Measurements from ENCODE around the gene B9D2. TPM values are rescaled to one million over a fixed set of nuclear protein-coding genes. Genes with fewer than 3 reads are reported as not detected.
A peak's percentile ranks its signal among the peaks of the same experiment; 100 is the strongest.

Gene B9D2
- total RNA-seq, 1 donor from 2014 or later: 2.5 TPM

DNA sequence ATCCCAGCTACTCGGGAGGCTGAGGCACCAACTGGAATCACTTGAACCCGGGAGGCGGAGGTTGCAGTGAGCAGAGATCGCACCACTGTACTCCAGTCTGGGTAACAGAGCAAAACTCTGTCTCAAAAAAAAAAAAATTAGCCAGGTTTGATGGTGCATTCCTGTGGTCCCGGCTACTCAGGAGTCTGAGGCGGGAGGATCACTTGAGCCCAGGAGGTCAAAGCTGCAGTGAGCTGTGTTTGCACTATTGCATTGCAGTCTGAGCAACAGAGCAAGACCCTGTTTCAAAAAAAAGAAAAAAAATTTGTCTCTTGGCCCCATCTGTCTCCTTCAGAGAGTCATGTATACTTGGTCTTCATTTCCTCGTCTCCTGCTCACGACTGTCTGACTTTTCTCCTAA lies 52.3 kb downstream of the B9D2 start:
- H3K9me3 ChIP-seq (ENCODE audit: low read depth): no peaks in the 10 kb centered on the region
- no peak overlapping the region for H2AFZ ChIP-seq (replicated peaks)
- peaks cover 10% of the 10 kb centered on the region for H3K4me1 ChIP-seq
- H3K27me3 ChIP-seq: no peaks in the 10 kb centered on the region
- no peaks in the 10 kb centered on the region for H4K20me1 ChIP-seq (ENCODE audit: low read depth)
- H3K36me3 ChIP-seq: no peaks in the 10 kb centered on the region
- H3F3A ChIP-seq (ENCODE audit: low read depth): peaks cover 42% of the 10 kb centered on the region
- H3K27ac ChIP-seq: no peak overlapping the region
- peaks cover 20% of the 10 kb centered on the region for H3K36me3 Mint-ChIP-seq
- H3K9ac ChIP-seq: no peak overlapping the region
- H3K4me3 Mint-ChIP-seq: peak overlapping the region; percentile 97
- H3K9me3 Mint-ChIP-seq: no peaks in the 10 kb centered on the region
- TF ChIP-seq EZH2phosphoT487 (IDR thresholded peaks at IDR 0.05) (no peak), CTCF (IDR thresholded peaks at IDR 0.05) (no peak), EZH2 (IDR thresholded peaks at IDR 0.05) (no peak)
- no peak for DNase-seq (ENCODE audit: low spot score)
- H3K4me2 ChIP-seq: peak overlapping the region; percentile 94
- no peak overlapping the region for H3K27ac Mint-ChIP-seq
- H3K79me2 ChIP-seq (ENCODE audit: low read depth): peaks cover 27% of the 10 kb centered on the region
- H3K4me3 ChIP-seq: peak overlapping the region; percentile 94
- peaks cover 21% of the 10 kb centered on the region for H3K4me1 Mint-ChIP-seq
- H3K27me3 Mint-ChIP-seq (ENCODE audit: insufficient read depth, low read depth): peaks cover 9% of the 10 kb centered on the region

DNA sequence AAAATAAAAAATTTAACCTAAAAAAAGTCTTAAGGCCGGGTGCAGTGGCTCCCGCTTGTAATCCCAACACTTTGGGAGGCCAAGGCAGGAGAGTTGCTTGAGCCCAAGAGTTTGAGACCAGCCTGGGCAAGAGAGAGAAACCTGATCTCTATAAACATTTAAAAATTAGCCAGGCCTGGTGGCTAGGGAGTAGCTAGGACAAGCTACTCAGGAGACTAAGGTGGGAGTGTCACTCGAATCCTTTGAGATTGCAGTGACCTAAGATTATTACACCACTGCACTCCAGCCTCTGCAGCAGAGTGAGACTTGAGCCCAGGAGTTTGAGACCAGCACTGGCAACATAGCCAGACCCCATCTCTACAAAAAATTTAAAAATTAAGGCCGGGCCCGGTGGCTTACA lies 52.9 kb downstream of the B9D2 start:
- H3K4me3 ChIP-seq: peak overlapping the region; percentile 94
- H3K27ac ChIP-seq: no peak overlapping the region
- H2AFZ ChIP-seq (replicated peaks): no peak overlapping the region
- peaks cover 5% of the 10 kb centered on the region for H3K27me3 Mint-ChIP-seq (ENCODE audit: insufficient read depth, low read depth)
- H3K9me3 ChIP-seq (ENCODE audit: low read depth): no peaks in the 10 kb centered on the region
- H3K27ac Mint-ChIP-seq: no peak overlapping the region
- peaks cover 10% of the 10 kb centered on the region for H3K4me1 ChIP-seq
- DNase-seq (ENCODE audit: low spot score): no peak
- no peaks in the 10 kb centered on the region for H3K36me3 ChIP-seq
- peaks cover 47% of the 10 kb centered on the region for H3F3A ChIP-seq (ENCODE audit: low read depth)
- peak overlapping the region; percentile 97 for H3K4me3 Mint-ChIP-seq
- no peaks in the 10 kb centered on the region for H3K27me3 ChIP-seq
- H4K20me1 ChIP-seq (ENCODE audit: low read depth): no peaks in the 10 kb centered on the region
- peak overlapping the region; percentile 94 for H3K4me2 ChIP-seq
- H3K4me1 Mint-ChIP-seq: peaks cover 21% of the 10 kb centered on the region
- H3K9ac ChIP-seq: peak overlapping the region; percentile 95
- TF ChIP-seq EZH2phosphoT487 (IDR thresholded peaks at IDR 0.05) (no peak), EZH2 (IDR thresholded peaks at IDR 0.05) (no peak), CTCF (IDR thresholded peaks at IDR 0.05) (no peak)
- H3K79me2 ChIP-seq (ENCODE audit: low read depth): peaks cover 27% of the 10 kb centered on the region
- H3K9me3 Mint-ChIP-seq: no peaks in the 10 kb centered on the region
- H3K36me3 Mint-ChIP-seq: peaks cover 18% of the 10 kb centered on the region

- H3K9me3 ChIP-seq (ENCODE audit: low read depth): no peaks in the 10 kb centered on the region
- peak within 1 kb of the TSS; percentile 94 for H3K4me3 ChIP-seq
- H2AFZ ChIP-seq (replicated peaks): peak within 1 kb of the TSS; percentile 97
- H3K27ac Mint-ChIP-seq: peak within 1 kb of the TSS; percentile 94
- peaks cover 27% of the 10 kb centered on the region for H3K79me2 ChIP-seq (ENCODE audit: low read depth)
- H3F3A ChIP-seq (ENCODE audit: low read depth): peaks cover 53% of the 10 kb centered on the region
- peak within 1 kb of the TSS; percentile 94 for H3K4me2 ChIP-seq
- peak within 1 kb of the TSS; percentile 93 for H3K27ac ChIP-seq
- H3K4me1 Mint-ChIP-seq: peaks cover 21% of the 10 kb centered on the region
- TF ChIP-seq EZH2phosphoT487 (IDR thresholded peaks at IDR 0.05) (no peak), CTCF (IDR thresholded peaks at IDR 0.05) (no peak), EZH2 (IDR thresholded peaks at IDR 0.05) (no peak)
- H3K36me3 Mint-ChIP-seq: peaks cover 16% of the 10 kb centered on the region
- no peaks in the 10 kb centered on the region for H3K27me3 ChIP-seq
- H3K27me3 Mint-ChIP-seq (ENCODE audit: insufficient read depth, low read depth): peaks cover 5% of the 10 kb centered on the region
- no peaks in the 10 kb centered on the region for H3K36me3 ChIP-seq
- peaks cover 10% of the 10 kb centered on the region for H3K4me1 ChIP-seq
- H3K4me3 Mint-ChIP-seq: peak within 1 kb of the TSS; percentile 97
- no peaks in the 10 kb centered on the region for H3K9me3 Mint-ChIP-seq
- no peaks in the 10 kb centered on the region for H4K20me1 ChIP-seq (ENCODE audit: low read depth)
- DNase-seq (ENCODE audit: low spot score): peak; percentile 94
- peak within 1 kb of the TSS; percentile 95 for H3K9ac ChIP-seq
Measured at GRCh38 chr19:41310033-41310831, 53.7 kb downstream of the B9D2 start, which contains the start of gene CCDC97. Gene CCDC97 (plus strand): TSS chr19:41310172. CDS start chr19:41310311, 139 bp downstream.

Data from neural progenitor cell (in vitro differentiated cells).